CD14-positive monocyte (primary cell): ENCODE results near the gene ASF1A. TPM values are rescaled to one million over a fixed set of nuclear protein-coding genes. Genes with fewer than 3 reads are reported as not detected.

Source experiments
- DNase-seq, 3 donors: peaks; one replicate each; pipeline ENCODE4 v3.0.0-alpha.2; 2011 to 2022
- H2AFZ ChIP-seq: 2 replicates; pipeline ENCODE4 v1.6.0; 2012; ENCODE audit warnings: mild to moderate bottlenecking, low read depth, low read length, inconsistent platforms; ENCODE audit not compliant: insufficient read depth, poor library complexity, severe bottlenecking
- H3K27ac ChIP-seq, 2 donors: 1 replicate in 1 of 2; 2 replicates in 1 of 2; pipeline ENCODE4 v1.5.1; 2012 to 2013; ENCODE audit warnings: low read length in 2 of 2, control low read depth in 1 of 2, inconsistent platforms in 1 of 2, low read depth in 1 of 2, mild to moderate bottlenecking in 1 of 2
- H3K27me3 ChIP-seq, 2 donors: one replicate each; pipeline versions ENCODE4 v1.6.0 to v1.6.1; 2011 to 2013; ENCODE audit warnings: low read length in 2 of 2; ENCODE audit not compliant: control insufficient read depth in 2 of 2, insufficient read depth in 2 of 2
- H3K36me3 ChIP-seq, 2 donors: replicated peaks in 1 of 2; 1 replicate in 1 of 2; 2 replicates in 1 of 2; pipeline versions ENCODE4 v1.5.1 to v1.6.1; 2012 to 2013; ENCODE audit warnings: low read length in 2 of 2, control low read depth in 1 of 2, inconsistent platforms in 1 of 2, mild to moderate bottlenecking in 1 of 2; ENCODE audit not compliant: insufficient read depth in 2 of 2, control insufficient read depth in 1 of 2
- H3K4me1 ChIP-seq, 2 donors: 1 replicate in 1 of 2; 2 replicates in 1 of 2; pipeline versions ENCODE4 v1.5.1 to v1.6.1; 2012 to 2013; ENCODE audit warnings: low read length in 2 of 2, control low read depth in 1 of 2, inconsistent platforms in 1 of 2, mild to moderate bottlenecking in 1 of 2, moderate library complexity in 1 of 2; ENCODE audit not compliant: insufficient read depth in 2 of 2, control insufficient read depth in 1 of 2
- H3K4me2 ChIP-seq: replicated peaks from 2 replicates; pipeline ENCODE3; 2012; ENCODE audit warnings: low read length, moderate library complexity, mild to moderate bottlenecking; ENCODE audit not compliant: poor library complexity, severe bottlenecking; ENCODE audit errors: extremely low read depth
- H3K4me3 ChIP-seq, 3 experiments: fragments of 200-600 bp in 1 of 3; sonication (generic) in 1 of 3; replicated peaks in 1 of 3; 1 replicate in 2 of 3; 2 replicates in 1 of 3; pipeline ENCODE4 v1.5.1; 2011 to 2013; ENCODE audit warnings: low read length in 3 of 3, mild to moderate bottlenecking in 3 of 3, control low read depth in 2 of 3, low read depth in 2 of 3, inconsistent platforms in 1 of 3, moderate library complexity in 1 of 3
- H3K79me2 ChIP-seq: 2 replicates; pipeline ENCODE4 v1.6.0; 2012; ENCODE audit warnings: mild to moderate bottlenecking, control low read depth, inconsistent platforms, low read length, moderate library complexity; ENCODE audit not compliant: insufficient read depth
- H3K9ac ChIP-seq: 2 replicates; pipeline ENCODE4 v1.6.0; 2017; ENCODE audit warnings: low read length, mild to moderate bottlenecking; ENCODE audit not compliant: insufficient read depth, poor library complexity, severe bottlenecking
- H3K9me3 ChIP-seq, 2 donors: replicated peaks in 1 of 2; 1 replicate in 1 of 2; 2 replicates in 1 of 2; pipeline versions ENCODE4 v1.5.1 to v1.6.1; 2012 to 2013; ENCODE audit warnings: low read length in 2 of 2, control low read depth in 1 of 2; ENCODE audit not compliant: control insufficient read depth in 1 of 2, insufficient read depth in 1 of 2
- H4K20me1 ChIP-seq: 2 replicates; pipeline ENCODE4 v1.6.0; 2012; ENCODE audit warnings: mild to moderate bottlenecking, low read length, control low read depth, moderate library complexity; ENCODE audit not compliant: insufficient read depth
- H3K27ac Mint-ChIP-seq, 7 donors: one replicate each; pipeline ENCODE4 v1.8.0; 2020; ENCODE audit warnings: mild to moderate bottlenecking in 7 of 7, mixed read lengths in 7 of 7, moderate library complexity in 6 of 7, inconsistent platforms in 2 of 7
- H3K27me3 Mint-ChIP-seq, 3 donors: one replicate each; pipeline ENCODE4 v1.8.0; 2021 to 2022; ENCODE audit warnings: low read depth in 3 of 3, mild to moderate bottlenecking in 3 of 3, mixed read lengths in 3 of 3, moderate library complexity in 3 of 3, inconsistent platforms in 1 of 3
- H3K36me3 Mint-ChIP-seq, 2 donors: one replicate each; pipeline ENCODE4 v1.8.0; 2020; ENCODE audit warnings: mixed read lengths in 2 of 2, inconsistent platforms in 1 of 2, mild to moderate bottlenecking in 1 of 2
- H3K4me1 Mint-ChIP-seq: one replicate; pipeline ENCODE4 v1.8.0; 2020; ENCODE audit warnings: mild to moderate bottlenecking, mixed read lengths
- H3K4me3 Mint-ChIP-seq, 2 donors: one replicate each; pipeline ENCODE4 v1.8.0; 2020; ENCODE audit warnings: mild to moderate bottlenecking in 2 of 2, mixed read lengths in 2 of 2, moderate library complexity in 1 of 2
- H3K9me3 Mint-ChIP-seq, 7 donors: one replicate each; pipeline ENCODE4 v1.8.0; 2020 to 2022; ENCODE audit warnings: mixed read lengths in 7 of 7, mild to moderate bottlenecking in 6 of 7, moderate library complexity in 6 of 7, inconsistent platforms in 2 of 7
- CTCF ChIP-seq: fragments of 200-600 bp; IDR thresholded peaks from one replicate; pipeline ENCODE4 v1.8.0; 2022; ENCODE audit warnings: antibody characterized with exemption, mild to moderate bottlenecking
- WGBS: methylation state at CpG from one replicate; pipeline ENCODE4 v1.1.5; 2013; ENCODE audit warnings: missing lambda C conversion rate; ENCODE audit not compliant: insufficient coverage; 5-methylcytosine and 5-hydroxymethylcytosine counted together
- intact Hi-C, 2 donors: fragments of 100-400 bp; cut with micrococcal nuclease; formaldehyde crosslinking; loops; one replicate each; pipeline versions ENCODE4 v1.15.0 to v1.15.1; 2023
- polyA plus RNA-seq, 3 donors: library from polyadenylated mRNA; depleted of rRNA in 1 of 3; unstranded in 2 of 3; stranded (reverse) in 1 of 3; fragments of 300-500 nt in 2 of 3; fragments of >200 nt in 1 of 3; fragmentation: Illumina TruSeq in 2 of 3; gene quantifications; 1 replicate in 2 of 3; 2 replicates in 1 of 3; pipeline ENCODE4 v1.2.3, GENCODE V29; 2012 to 2021

Gene ASF1A
- polyA plus RNA-seq, 3 donors = 3.1 to 14.4 (median 10.5) TPM

DNA sequence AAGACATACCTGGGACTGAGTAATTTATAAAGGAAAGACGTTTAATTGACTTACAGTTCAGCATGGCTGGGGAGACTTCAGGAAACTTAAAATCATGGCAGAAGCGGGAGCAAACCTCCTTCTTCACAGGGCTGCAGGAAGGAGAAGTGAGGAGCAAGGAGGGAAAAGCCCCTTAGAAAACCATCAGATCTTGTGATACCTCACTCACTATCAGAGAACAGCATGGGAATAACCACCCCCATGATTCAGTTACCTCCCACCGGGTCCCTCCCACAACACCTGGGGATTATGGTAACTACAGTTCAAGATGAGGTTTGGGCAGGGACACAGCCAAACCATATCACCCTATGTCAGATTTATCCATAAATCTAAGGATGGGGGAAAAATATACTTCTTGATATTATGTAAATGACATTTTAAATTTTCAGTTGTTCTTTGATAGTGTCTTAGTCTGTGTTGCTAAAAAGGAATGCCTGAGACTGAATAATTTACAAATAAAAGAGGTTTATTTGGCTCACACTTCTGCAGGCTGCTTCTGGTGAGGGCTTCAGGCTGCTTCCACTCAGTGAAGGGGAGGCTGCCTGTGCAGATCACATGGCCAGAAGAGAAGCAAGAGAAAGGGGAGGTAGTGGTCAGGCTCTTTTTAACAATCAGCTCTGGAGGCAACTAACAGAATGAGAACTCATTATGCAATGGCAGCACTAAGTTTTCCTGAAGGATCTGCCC is 42.2 kb downstream of the ASF1A start:
- Mint-ChIP-seq H3K36me3 (peaks cover 10 to 19% of the 10 kb centered on the region in 2 donors), H3K27ac (peak overlapping the region in 2 of 7 donors; percentile 30 to 41), H3K4me1 (peaks cover 29% of the 10 kb centered on the region), H3K9me3 (peaks cover 4 to 22% (median 12%) of the 10 kb centered on the region in 7 donors), H3K27me3 (peaks cover 0 to 4% (median 0%) of the 10 kb centered on the region in 3 donors), H3K4me3 (no peak overlapping the region)
- intact Hi-C loops = loop anchor here in 1 of 2 donors (2.0 kb wide), 1 partner anchor 41 kb away; the partner anchor contains the start of gene ASF1A
- H3K79me2 ChIP-seq = peaks cover 39% of the 10 kb centered on the region
- H2AFZ ChIP-seq = no peak overlapping the region
- no peaks in the 10 kb centered on the region for H3K27me3 ChIP-seq
- peak in 1 of 3 donors; percentile 33 for DNase-seq
- peaks cover 9% of the 10 kb centered on the region for H4K20me1 ChIP-seq
- no peak overlapping the region for H3K4me3 ChIP-seq
- WGBS = no CpG with 5 or more reads among the region's 3 CpGs
- no peak overlapping the region for H3K9ac ChIP-seq
- no peak for TF ChIP-seq CTCF
- no peak overlapping the region for H3K27ac ChIP-seq
- H3K36me3 ChIP-seq = peaks cover 4 to 18% of the 10 kb centered on the region in 2 donors
- peaks cover 0 to 9% of the 10 kb centered on the region in 2 donors for H3K9me3 ChIP-seq
- H3K4me1 ChIP-seq = peaks cover 5 to 24% of the 10 kb centered on the region in 2 donors
- H3K4me2 ChIP-seq = no peak overlapping the region

GRCh38 chr6:118939683-118940082 is 45.7 kb downstream of the ASF1A start:
- H4K20me1 ChIP-seq = no peaks in the 10 kb centered on the region
- Mint-ChIP-seq H3K4me1 (peaks cover 18% of the 10 kb centered on the region), H3K27me3 (peaks cover 0 to 1% (median 0%) of the 10 kb centered on the region in 3 donors), H3K9me3 (peaks cover 14 to 46% (median 24%) of the 10 kb centered on the region in 7 donors), H3K36me3 (peaks cover 0 to 10% of the 10 kb centered on the region in 2 donors), H3K4me3 (no peak overlapping the region), H3K27ac (no peak overlapping the region)
- no peak overlapping the region for H3K4me2 ChIP-seq
- no peak for DNase-seq
- no peak overlapping the region for H3K4me3 ChIP-seq
- no peaks in the 10 kb centered on the region for H3K36me3 ChIP-seq
- peaks cover 9 to 20% of the 10 kb centered on the region in 2 donors for H3K9me3 ChIP-seq
- H3K79me2 ChIP-seq = peaks cover 12% of the 10 kb centered on the region
- intact Hi-C loops = no loop called here
- TF ChIP-seq CTCF = no peak
- H3K9ac ChIP-seq = no peak overlapping the region
- no peaks in the 10 kb centered on the region for H3K27me3 ChIP-seq
- no peak overlapping the region for H2AFZ ChIP-seq
- H3K27ac ChIP-seq = no peak overlapping the region
- peaks cover 0 to 11% of the 10 kb centered on the region in 2 donors for H3K4me1 ChIP-seq
- 88% methylated on average over 1 of the region's 1 CpG for WGBS
